Smooth muscle cell (in vitro differentiated cells): ENCODE data around the gene SLC26A6. TPM values are rescaled to one million over a fixed set of nuclear protein-coding genes. Genes with fewer than 3 reads are reported as not detected.

ENCODE experiments used
- DNase-seq: peaks from one replicate; lab custom pipeline; 2025; ENCODE audit not compliant: unreplicated experiment; lab: John Stamatoyannopoulos, UW
- H2AFZ ChIP-seq: fragments of 200-600 bp; sonication (generic); 2 replicates; pipeline ENCODE4 v1.6.0; 2016; ENCODE audit warnings: antibody characterized with exemption, low read depth, mild to moderate bottlenecking
- H3F3A ChIP-seq: fragments of 200-600 bp; sonication (generic); 2 replicates; pipeline ENCODE4 v1.6.0; 2017; ENCODE audit warnings: antibody characterized with exemption, low read depth
- H3K27ac ChIP-seq: fragments of 200-600 bp; sonication (generic); 2 replicates; pipeline ENCODE4 v1.5.1; 2016; ENCODE audit warnings: low read depth, mild to moderate bottlenecking
- H3K27me3 ChIP-seq: fragments of 200-600 bp; sonication (generic); 2 replicates; pipeline ENCODE4 v1.6.1; 2016; ENCODE audit warnings: low read depth, mild to moderate bottlenecking
- H3K36me3 ChIP-seq: fragments of 200-600 bp; sonication (generic); 2 replicates; pipeline ENCODE4 v1.5.1; 2016; ENCODE audit warnings: low read depth
- H3K4me1 ChIP-seq: fragments of 200-600 bp; sonication (generic); 2 replicates; pipeline ENCODE4 v1.5.1; 2016; ENCODE audit warnings: low read depth
- H3K4me2 ChIP-seq: fragments of 200-600 bp; sonication (generic); 2 replicates; pipeline ENCODE4 v1.6.0; 2016; ENCODE audit warnings: mild to moderate bottlenecking
- H3K4me3 ChIP-seq: fragments of 200-600 bp; sonication (generic); 2 replicates; pipeline ENCODE4 v1.5.1; 2016; ENCODE audit warnings: mild to moderate bottlenecking
- H3K79me2 ChIP-seq: fragments of 200-600 bp; sonication (generic); 2 replicates; pipeline ENCODE4 v1.6.0; 2016; ENCODE audit warnings: low read depth, mild to moderate bottlenecking
- H3K9ac ChIP-seq: fragments of 200-600 bp; sonication (generic); 2 replicates; pipeline ENCODE4 v1.6.0; 2016; ENCODE audit warnings: low read depth
- H3K9me3 ChIP-seq: fragments of 200-600 bp; sonication (generic); replicated peaks from 2 replicates; pipeline ENCODE4 v1.5.1; 2016; ENCODE audit warnings: low read depth
- H4K20me1 ChIP-seq: fragments of 200-600 bp; sonication (generic); 2 replicates; pipeline ENCODE4 v1.6.0; 2016; ENCODE audit warnings: low read depth
- WGBS: methylation state at CpG from one replicate; pipeline ENCODE4 v1.1.7; 2016; ENCODE audit warnings: low lambda C conversion rate; 5-methylcytosine and 5-hydroxymethylcytosine counted together
- polyA plus RNA-seq: library from polyadenylated mRNA; unstranded; fragments of >200 nt; fragmentation: Nextera tagmentation; extraction: Ambion mirVana; gene quantifications from 2 replicates; pipeline ENCODE4 v1.2.1, GENCODE V29; 2016
- total RNA-seq: library from RNA; depleted of rRNA; stranded (reverse); fragments of >200 nt; gene quantifications from 2 replicates; pipeline ENCODE4 v1.2.3, GENCODE V29; 2014
- TF ChIP-seq, protein P1 (sequence below): fragments of 200-600 bp; sonication (generic); IDR thresholded peaks from 2 replicates; pipeline ENCODE4 v1.5.1; 2017; ENCODE audit warnings: borderline replicate concordance, mild to moderate bottlenecking, antibody characterized with exemption; ENCODE audit not compliant: insufficient read depth, poor library complexity, severe bottlenecking

Gene SLC26A6
- total and polyA plus RNA-seq, 2 experiments from 2014 or later, result 28.4 to 34.8 TPM

DNA sequence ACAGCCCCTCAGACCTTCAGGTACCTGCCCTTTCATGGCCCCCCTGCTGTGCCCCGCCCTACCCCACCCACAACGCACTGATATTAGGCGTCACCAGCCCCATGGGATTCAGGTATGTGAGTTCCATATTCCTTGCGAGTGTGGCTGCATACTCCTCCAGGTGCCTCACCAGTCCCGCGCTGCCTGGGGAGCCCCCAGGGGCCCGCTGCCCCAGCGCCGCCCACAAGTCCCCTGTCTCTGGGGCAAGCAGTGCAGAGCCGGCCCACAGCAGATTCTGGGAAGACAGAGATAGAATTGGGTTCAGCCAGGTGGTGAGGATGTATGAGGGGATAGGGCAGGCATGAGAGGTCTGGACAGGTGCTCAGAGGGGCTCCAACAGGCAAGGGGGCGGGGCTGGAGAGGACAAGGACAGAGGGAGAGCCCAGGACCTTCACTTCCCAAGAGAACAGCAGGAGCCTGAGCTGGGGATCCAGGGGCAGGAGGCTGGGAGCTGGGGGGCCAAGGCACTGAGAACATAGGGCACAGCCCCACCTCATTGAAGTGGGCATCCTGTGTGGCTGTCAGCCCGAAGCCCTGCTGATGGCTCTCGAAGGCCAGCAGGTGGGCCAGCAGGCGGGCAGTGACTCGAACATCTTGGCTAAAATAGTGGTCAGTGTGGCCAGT lies 13.1 kb upstream of the SLC26A6 start:
- H3K4me2 ChIP-seq, result no peak overlapping the region
- H3K79me2 ChIP-seq, result no peaks in the 10 kb centered on the region
- H3K4me1 ChIP-seq, result no peaks in the 10 kb centered on the region
- no peaks in the 10 kb centered on the region for H3K36me3 ChIP-seq
- H3K9me3 ChIP-seq, result no peaks in the 10 kb centered on the region
- WGBS, result 99% methylated on average over 15 of the region's 15 CpGs
- no peak overlapping the region for H3K27ac ChIP-seq
- TF ChIP-seq, protein P1, sequence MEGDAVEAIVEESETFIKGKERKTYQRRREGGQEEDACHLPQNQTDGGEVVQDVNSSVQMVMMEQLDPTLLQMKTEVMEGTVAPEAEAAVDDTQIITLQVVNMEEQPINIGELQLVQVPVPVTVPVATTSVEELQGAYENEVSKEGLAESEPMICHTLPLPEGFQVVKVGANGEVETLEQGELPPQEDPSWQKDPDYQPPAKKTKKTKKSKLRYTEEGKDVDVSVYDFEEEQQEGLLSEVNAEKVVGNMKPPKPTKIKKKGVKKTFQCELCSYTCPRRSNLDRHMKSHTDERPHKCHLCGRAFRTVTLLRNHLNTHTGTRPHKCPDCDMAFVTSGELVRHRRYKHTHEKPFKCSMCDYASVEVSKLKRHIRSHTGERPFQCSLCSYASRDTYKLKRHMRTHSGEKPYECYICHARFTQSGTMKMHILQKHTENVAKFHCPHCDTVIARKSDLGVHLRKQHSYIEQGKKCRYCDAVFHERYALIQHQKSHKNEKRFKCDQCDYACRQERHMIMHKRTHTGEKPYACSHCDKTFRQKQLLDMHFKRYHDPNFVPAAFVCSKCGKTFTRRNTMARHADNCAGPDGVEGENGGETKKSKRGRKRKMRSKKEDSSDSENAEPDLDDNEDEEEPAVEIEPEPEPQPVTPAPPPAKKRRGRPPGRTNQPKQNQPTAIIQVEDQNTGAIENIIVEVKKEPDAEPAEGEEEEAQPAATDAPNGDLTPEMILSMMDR, result no peak
- no peak for DNase-seq
- H3K27me3 ChIP-seq, result no peaks in the 10 kb centered on the region
- no peak overlapping the region for H3K9ac ChIP-seq
- no peak overlapping the region for H2AFZ ChIP-seq
- H3K4me3 ChIP-seq, result no peak overlapping the region
- H3F3A ChIP-seq, result no peaks in the 10 kb centered on the region
- no peaks in the 10 kb centered on the region for H4K20me1 ChIP-seq

- H3K4me1 ChIP-seq, result no peaks in the 10 kb centered on the region
- H3K9ac ChIP-seq, result no peak overlapping the region
- no peaks in the 10 kb centered on the region for H3K9me3 ChIP-seq
- H3K4me2 ChIP-seq, result no peak overlapping the region
- H3F3A ChIP-seq, result no peaks in the 10 kb centered on the region
- no peaks in the 10 kb centered on the region for H3K36me3 ChIP-seq
- H3K27me3 ChIP-seq, result no peaks in the 10 kb centered on the region
- 98% methylated on average over 8 of the region's 9 CpGs for WGBS
- no peak overlapping the region for H3K27ac ChIP-seq
- DNase-seq, result no peak
- TF ChIP-seq, protein P1, result no peak
- H2AFZ ChIP-seq, result no peak overlapping the region
- no peak overlapping the region for H3K4me3 ChIP-seq
- no peaks in the 10 kb centered on the region for H4K20me1 ChIP-seq
- H3K79me2 ChIP-seq, result no peaks in the 10 kb centered on the region
Observed at GRCh38 chr3:48647714-48648113, 12.5 kb upstream of the SLC26A6 start.

DNA sequence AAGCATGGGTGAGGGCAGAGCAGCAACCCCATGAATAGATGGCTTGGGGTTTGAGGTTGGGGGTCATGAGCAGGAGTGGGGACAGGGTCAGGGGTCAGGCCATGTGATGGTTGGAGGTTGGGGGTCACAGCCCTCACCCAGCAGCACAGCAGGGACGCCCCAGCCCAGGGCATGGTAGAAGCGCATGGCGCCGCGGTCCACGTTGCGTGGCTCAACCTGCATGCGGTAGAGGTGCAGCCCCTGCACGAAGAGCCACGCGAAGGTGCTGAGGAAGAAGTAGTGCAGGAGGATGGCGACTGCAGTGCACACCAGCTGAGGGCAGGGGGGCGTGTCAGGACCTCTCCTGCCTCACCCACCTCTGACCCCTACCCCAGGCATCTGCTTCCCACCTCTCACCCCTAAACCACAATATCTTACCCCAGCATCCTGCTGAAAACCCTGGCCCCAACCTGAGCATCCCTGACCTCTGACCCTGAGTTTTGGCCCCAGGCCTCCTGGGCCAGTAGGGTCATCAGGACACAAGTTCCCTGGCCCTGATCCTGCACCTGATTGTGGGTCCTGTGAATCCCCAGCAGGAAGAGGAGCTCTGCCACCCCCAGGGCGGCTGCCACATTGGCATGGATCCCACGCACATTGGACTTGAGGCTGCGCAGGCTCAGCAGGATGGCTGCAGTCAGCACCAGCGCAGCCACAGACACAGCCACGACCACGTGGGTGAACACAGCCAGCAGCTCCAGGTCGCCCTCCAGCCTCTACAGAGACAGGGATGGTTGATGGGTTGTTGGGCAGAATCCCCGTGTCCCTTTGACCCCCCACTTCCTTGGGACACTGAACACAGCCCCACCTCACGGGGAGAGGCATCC lies 9.9 kb upstream of the SLC26A6 start:
- Histone ChIP-seq H2AFZ (no peak overlapping the region), H3F3A (no peaks in the 10 kb centered on the region), H3K36me3 (no peaks in the 10 kb centered on the region), H3K4me3 (no peak overlapping the region), H3K27me3 (no peaks in the 10 kb centered on the region), H4K20me1 (no peaks in the 10 kb centered on the region), H3K9me3 (no peaks in the 10 kb centered on the region), H3K27ac (no peak overlapping the region), H3K79me2 (no peaks in the 10 kb centered on the region), H3K4me2 (no peak overlapping the region), H3K9ac (no peak overlapping the region), H3K4me1 (no peaks in the 10 kb centered on the region)
- WGBS, result 95% methylated on average over 22 of the region's 22 CpGs
- TF ChIP-seq, protein P1, result no peak
- DNase-seq, result no peak
